HG03575 (cell line): Measurements from ENCODE around the gene DCTN3.

Experiments used
- ATAC-seq: cut with Tn5 transposase; IDR thresholded peaks from one replicate; pipeline ENCODE4 v1.9.1; 2021; ENCODE audit not compliant: unreplicated experiment, insufficient number of reproducible peaks, low FRiP score; ENCODE audit errors: extremely low read depth

Gene DCTN3

GRCh38 chr9:34578241-34579103 is 41.8 kb downstream of the DCTN3 start:
- ATAC-seq: no peak

- ATAC-seq: no peak
Measured at GRCh38 chr9:34577400-34578240, 42.7 kb downstream of the DCTN3 start.

- no peak for ATAC-seq
Measured at GRCh38 chr9:34576597-34577399, 43.5 kb downstream of the DCTN3 start.

GRCh38 chr9:34575862-34576596 is 44.3 kb downstream of the DCTN3 start:
- no peak for ATAC-seq

GRCh38 chr9:34575241-34575640 is 45.1 kb downstream of the DCTN3 start:
- no peak for ATAC-seq

GRCh38 chr9:34574571-34574970 is 45.7 kb downstream of the DCTN3 start:
- ATAC-seq: no peak

- ATAC-seq: no peak
Measured at GRCh38 chr9:34573599-34574325, 46.5 kb downstream of the DCTN3 start.

- no peak for ATAC-seq
Measured at GRCh38 chr9:34572628-34573027, 47.7 kb downstream of the DCTN3 start.

- ATAC-seq: no peak
Measured at GRCh38 chr9:34572092-34572491, 48.2 kb downstream of the DCTN3 start.

- no peak for ATAC-seq
Measured at GRCh38 chr9:34571481-34571810, 48.8 kb downstream of the DCTN3 start.

GRCh38 chr9:34570809-34571480 is 49.4 kb downstream of the DCTN3 start:
- no peak for ATAC-seq

- ATAC-seq: no peak
Measured at GRCh38 chr9:34570376-34570775, 49.9 kb downstream of the DCTN3 start.

GRCh38 chr9:34568774-34569173 is 51.5 kb downstream of the DCTN3 start:
- ATAC-seq: no peak

GRCh38 chr9:34568133-34568532 is 52.2 kb downstream of the DCTN3 start:
- ATAC-seq: no peak

GRCh38 chr9:34566972-34567371 is 53.3 kb downstream of the DCTN3 start:
- no peak for ATAC-seq

GRCh38 chr9:34566322-34566721 is 54.0 kb downstream of the DCTN3 start:
- ATAC-seq: no peak

- no peak for ATAC-seq
Measured at GRCh38 chr9:34565856-34566255, 54.4 kb downstream of the DCTN3 start.

- ATAC-seq: no peak
Measured at GRCh38 chr9:34564617-34565016, 55.7 kb downstream of the DCTN3 start.
